Measurements from ENCODE around the gene DLG1.

GRCh38 chr3:197196192-197196591 is 102.2 kb downstream of the DLG1 start:
- TF ChIP-seq CTCF (conservative IDR thresholded peaks at IDR 0.05 in 1 of 2, IDR thresholded peaks at IDR 0.05 in 1 of 2; ENCODE audit: low read depth in 1 of 2, low read length in 2 of 2) (no peak), EZH2 (IDR thresholded peaks at IDR 0.05; ENCODE audit: low read length, missing control alignments) (no peak)

All from fibroblast of lung (primary cell).